HepG2 (cell line): Measurements from ENCODE around the gene NRG2. TPM values are rescaled to one million over a fixed set of nuclear protein-coding genes. Genes with fewer than 3 reads are reported as not detected.

Experiments used
- ATAC-seq: fragments of 200-7000 bp; cut with Tn5 transposase; 3 replicates; pipeline ENCODE4 v1.9.1; 2020; ENCODE audit warnings: mild to moderate bottlenecking, moderate library complexity
- BruUV-seq: library from RNA; stranded (reverse); fragments of 400-500 nt; replicated peaks from 2 replicates; lab custom pipeline; 2021; lab: Mats Ljungman, UMichigan
- CTCF ChIA-PET: fragments of 300-600 bp; formaldehyde crosslinking; extraction: SDS; loops from one replicate; lab custom pipeline; 2021; ENCODE audit warnings: low total read pairs, inconsistent platforms, low intra/inter-chr PET ratio; lab: Yijun Ruan, JAX
- POLR2A ChIA-PET: fragments of 350-600 bp; sonication (Branson Sonifier 250); formaldehyde crosslinking; loops from one replicate; lab custom pipeline; 2020; ENCODE audit warnings: antibody characterized with exemption, inconsistent platforms; lab: Yijun Ruan, JAX
- DNase-seq: peaks from one replicate; pipeline ENCODE4 v3.0.0-alpha.2; 2015; ENCODE audit warnings: low spot score
- FAIRE-seq: peaks from 3 replicates; lab custom pipeline; 2011; peaks lifted over from hg19 to GRCh38; lab: Jason Lieb, UNC
- H2AFZ ChIP-seq: one replicate; pipeline ENCODE4 v1.6.1; 2011; ENCODE audit warnings: low read length, inconsistent platforms
- H3K27ac ChIP-seq: fragments of 300-600 bp; 3 replicates; pipeline ENCODE4 v1.8.0; 2011; ENCODE audit warnings: mixed run types, mild to moderate bottlenecking, mixed read lengths, low read length, inconsistent platforms; ENCODE audit not compliant: insufficient read depth; ENCODE audit errors: extremely low read length
- H3K27me3 ChIP-seq, 2 experiments: fragments of 200-600 bp in 1 of 2; 2 replicates in 1 of 2; 3 replicates in 1 of 2; pipeline versions ENCODE4 v1.6.0 to v1.8.0; 2011; ENCODE audit warnings: low read length in 2 of 2, mild to moderate bottlenecking in 2 of 2, moderate library complexity in 2 of 2, inconsistent platforms in 1 of 2; ENCODE audit not compliant: insufficient read depth in 2 of 2, control insufficient read depth in 1 of 2
- H3K36me3 ChIP-seq, 2 experiments: fragments of 200-600 bp in 1 of 2; replicated peaks in 1 of 2; 2 replicates in 1 of 2; 3 replicates in 1 of 2; pipeline versions ENCODE4 v1.5.1 to v1.8.0; 2011; ENCODE audit warnings: low read length in 2 of 2, inconsistent platforms in 1 of 2; ENCODE audit not compliant: insufficient read depth in 2 of 2, control insufficient read depth in 1 of 2
- H3K4me1 ChIP-seq: 2 replicates; pipeline ENCODE4 v1.5.1; 2012; ENCODE audit warnings: low read length, inconsistent platforms; ENCODE audit not compliant: insufficient read depth
- H3K4me2 ChIP-seq: 2 replicates; pipeline ENCODE4 v1.6.0; 2011; ENCODE audit warnings: low read depth, low read length, inconsistent platforms
- H3K4me3 ChIP-seq, 3 experiments: fragments of 200-600 bp in 1 of 3; sonication (generic), shearing (Covaris generic) in 1 of 3; replicated peaks in 1 of 3; 2 replicates each; pipeline ENCODE4 v1.5.1; 2011 to 2016; ENCODE audit warnings: low read length in 3 of 3, inconsistent platforms in 2 of 3, low read depth in 2 of 3, mild to moderate bottlenecking in 2 of 3, control low read depth in 1 of 3, mixed read lengths in 1 of 3; ENCODE audit not compliant: insufficient read depth in 1 of 3
- H3K79me2 ChIP-seq: one replicate; pipeline ENCODE4 v1.6.1; 2011; ENCODE audit warnings: low read length, inconsistent platforms; ENCODE audit not compliant: insufficient read depth
- H3K9ac ChIP-seq: 2 replicates; pipeline ENCODE4 v1.6.0; 2011; ENCODE audit warnings: mild to moderate bottlenecking, low read depth, low read length, inconsistent platforms; ENCODE audit not compliant: insufficient read depth
- H3K9me3 ChIP-seq: 2 replicates; pipeline ENCODE4 v1.5.1; 2012; ENCODE audit warnings: mild to moderate bottlenecking, low read length
- H4K20me1 ChIP-seq: 2 replicates; pipeline ENCODE4 v1.6.0; 2011; ENCODE audit warnings: inconsistent platforms, mild to moderate bottlenecking, low read length, moderate library complexity; ENCODE audit not compliant: insufficient read depth
- TBX2 ChIP-seq: sonication (generic); formaldehyde crosslinking; IDR thresholded peaks from 2 replicates; pipeline ENCODE4 v1.5.0; 2020; ENCODE audit warnings: missing genetic modification reagents, mild to moderate bottlenecking, borderline replicate concordance
- ZNF12 ChIP-seq: sonication (generic); formaldehyde crosslinking; IDR thresholded peaks from 2 replicates; pipeline ENCODE4 v1.5.0; 2020; ENCODE audit warnings: missing genetic modification reagents
- WGBS: methylation state at CpG from one replicate; pipeline ENCODE4 v1.1.6; 2017; ENCODE audit warnings: low lambda C conversion rate; 5-methylcytosine and 5-hydroxymethylcytosine counted together
- in situ Hi-C: cut with HindIII; loops from 2 replicates; pipeline ENCODE4 v1.10.0; 2017; ENCODE audit warnings: low pct_unique_long_range_greater_than_20kb; ENCODE audit not compliant: extremely low pct_ligation_motif_present
- intact Hi-C: fragments of 100-400 bp; cut with micrococcal nuclease; formaldehyde crosslinking; loops from one replicate; pipeline ENCODE4 v1.10.0; 2022; ENCODE audit not compliant: unreplicated experiment
- polyA plus RNA-seq, 8 experiments: library from polyadenylated mRNA; depleted of rRNA in 3 of 8; stranded (reverse) in 7 of 8; unstranded in 1 of 8; fragments of >200 nt; fragmentation: Illumina TruSeq in 4 of 8; extraction: Trizol in 4 of 8; gene quantifications; 2 replicates each; pipeline versions ENCODE4 v1.2.1 to v1.2.3, GENCODE V29; 2011 to 2016; ENCODE audit warnings: low read depth in 4 of 8, missing spikeins in 1 of 8, mixed read lengths in 1 of 8; ENCODE audit not compliant: insufficient read depth in 1 of 8
- total RNA-seq, 5 experiments: library from RNA; depleted of rRNA; stranded (reverse); fragments of >200 nt; fragmentation: Illumina TruSeq; extraction: Trizol; gene quantifications; 2 replicates each; pipeline ENCODE4 v1.2.3, GENCODE V29; 2016; ENCODE audit warnings: low read depth in 1 of 5
- TF ChIP-seq, protein P1 (sequence below): sonication (generic); formaldehyde crosslinking; IDR thresholded peaks from 2 replicates; pipeline ENCODE4 v1.4.0; 2020; ENCODE audit warnings: missing genetic modification reagents, mild to moderate bottlenecking, borderline replicate concordance
- TF ChIP-seq, protein P2 (sequence below): sonication (generic); formaldehyde crosslinking; IDR thresholded peaks from 2 replicates; pipeline ENCODE4 v1.5.1; 2020; ENCODE audit warnings: missing genetic modification reagents, mild to moderate bottlenecking, borderline replicate concordance

Gene NRG2
- total and polyA plus RNA-seq, 2 of the 13 experiments (the other 11 are each of a cell fraction or from before 2014, with no cell fraction given) = not detected

- no TSS peak for BruUV-seq
- no peaks in the 10 kb centered on the region for H3K4me1 ChIP-seq
- ATAC-seq (no peak), FAIRE-seq (no peak), DNase-seq (no peak)
- intact Hi-C loops = no loop called here
- H3K9ac ChIP-seq = no peak overlapping the region
- in situ Hi-C loops = no loop called here
- TF ChIP-seq, protein P1, sequence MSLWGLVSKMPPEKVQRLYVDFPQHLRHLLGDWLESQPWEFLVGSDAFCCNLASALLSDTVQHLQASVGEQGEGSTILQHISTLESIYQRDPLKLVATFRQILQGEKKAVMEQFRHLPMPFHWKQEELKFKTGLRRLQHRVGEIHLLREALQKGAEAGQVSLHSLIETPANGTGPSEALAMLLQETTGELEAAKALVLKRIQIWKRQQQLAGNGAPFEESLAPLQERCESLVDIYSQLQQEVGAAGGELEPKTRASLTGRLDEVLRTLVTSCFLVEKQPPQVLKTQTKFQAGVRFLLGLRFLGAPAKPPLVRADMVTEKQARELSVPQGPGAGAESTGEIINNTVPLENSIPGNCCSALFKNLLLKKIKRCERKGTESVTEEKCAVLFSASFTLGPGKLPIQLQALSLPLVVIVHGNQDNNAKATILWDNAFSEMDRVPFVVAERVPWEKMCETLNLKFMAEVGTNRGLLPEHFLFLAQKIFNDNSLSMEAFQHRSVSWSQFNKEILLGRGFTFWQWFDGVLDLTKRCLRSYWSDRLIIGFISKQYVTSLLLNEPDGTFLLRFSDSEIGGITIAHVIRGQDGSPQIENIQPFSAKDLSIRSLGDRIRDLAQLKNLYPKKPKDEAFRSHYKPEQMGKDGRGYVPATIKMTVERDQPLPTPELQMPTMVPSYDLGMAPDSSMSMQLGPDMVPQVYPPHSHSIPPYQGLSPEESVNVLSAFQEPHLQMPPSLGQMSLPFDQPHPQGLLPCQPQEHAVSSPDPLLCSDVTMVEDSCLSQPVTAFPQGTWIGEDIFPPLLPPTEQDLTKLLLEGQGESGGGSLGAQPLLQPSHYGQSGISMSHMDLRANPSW (CRISPR knock-in tag) = no peak
- TF ChIP-seq TBX2 (CRISPR knock-in tag) = no peak
- TF ChIP-seq, protein P2, sequence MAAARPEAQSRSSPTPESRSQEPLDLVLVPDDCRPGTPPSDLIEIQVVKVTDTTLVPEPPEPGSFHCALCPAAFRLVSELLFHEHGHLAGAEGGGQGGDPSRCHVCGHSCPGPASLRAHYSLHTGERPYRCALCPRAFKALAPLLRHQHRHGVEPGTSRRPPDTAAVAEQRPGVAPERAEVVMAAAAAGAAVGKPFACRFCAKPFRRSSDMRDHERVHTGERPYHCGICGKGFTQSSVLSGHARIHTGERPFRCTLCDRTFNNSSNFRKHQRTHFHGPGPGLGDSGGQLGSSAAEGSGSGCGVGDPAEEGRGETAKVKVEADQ (CRISPR knock-in tag) = no peak
- no peak for TF ChIP-seq ZNF12 (CRISPR knock-in tag)
- ChIA-PET POLR2A (no interaction called here), CTCF (no interaction called here)
- H4K20me1 ChIP-seq = no peaks in the 10 kb centered on the region
- 67% methylated on average over 1 of the region's 2 CpGs for WGBS
- no peaks in the 10 kb centered on the region for H3K9me3 ChIP-seq
- H3K4me2 ChIP-seq = no peak overlapping the region
- peaks cover 9 to 78% of the 10 kb centered on the region in 2 experiments for H3K27me3 ChIP-seq
- H3K27ac ChIP-seq = no peak overlapping the region
- no peaks in the 10 kb centered on the region for H3K36me3 ChIP-seq
- H3K4me3 ChIP-seq = no peak overlapping the region
- no peaks in the 10 kb centered on the region for H3K79me2 ChIP-seq
- no peak overlapping the region for H2AFZ ChIP-seq
These were observed 141.9 kb downstream of the NRG2 start for GRCh38 chr5:139901251-139901575.
